H1 (cell line): ENCODE data around the gene AMPH. TPM values are rescaled to one million over a fixed set of nuclear protein-coding genes. Genes with fewer than 3 reads are reported as not detected.

Source experiments
- CTCF ChIA-PET: fragments of 300-600 bp; sonication (Branson Sonifier 250); formaldehyde crosslinking; loops from one replicate; lab custom pipeline; 2021; ENCODE audit not compliant: partially characterized antibody; lab: Charles Lee
- POLR2A ChIA-PET: fragments of 300-600 bp; sonication (Branson Sonifier 250); formaldehyde crosslinking; loops from one replicate; lab custom pipeline; 2021; ENCODE audit warnings: inconsistent platforms; ENCODE audit not compliant: partially characterized antibody; lab: Charles Lee
- DNase-seq, 2 experiments: peaks; one replicate each; pipeline versions ENCODE4 v3.0.0 to v3.0.0-alpha.2; 2010 to 2022; ENCODE audit warnings: low spot score in 2 of 2, low read depth in 1 of 2, mixed read lengths in 1 of 2
- FAIRE-seq: peaks from 2 replicates; lab custom pipeline; 2011; peaks lifted over from hg19 to GRCh38; lab: Jason Lieb, UNC
- H2AFZ ChIP-seq: 2 replicates; pipeline ENCODE4 v1.8.1; 2012; ENCODE audit warnings: low read length, inconsistent platforms
- H2AK5ac ChIP-seq: 2 replicates; pipeline ENCODE4 v1.6.1; 2013; ENCODE audit warnings: low read depth, low read length
- H2BK120ac ChIP-seq: replicated peaks from 2 replicates; pipeline ENCODE3; 2013; ENCODE audit warnings: low read depth, low read length, inconsistent platforms
- H2BK12ac ChIP-seq: 2 replicates; pipeline ENCODE4 v1.6.1; 2013; ENCODE audit warnings: low read depth, low read length
- H2BK15ac ChIP-seq: 2 replicates; pipeline ENCODE4 v1.6.1; 2013; ENCODE audit warnings: low read length
- H2BK20ac ChIP-seq: 2 replicates; pipeline ENCODE4 v1.6.1; 2013; ENCODE audit warnings: low read length
- H2BK5ac ChIP-seq: 2 replicates; pipeline ENCODE4 v1.6.1; 2013; ENCODE audit warnings: low read depth, low read length
- H3K14ac ChIP-seq: 2 replicates; pipeline ENCODE4 v1.6.1; 2013; ENCODE audit warnings: inconsistent platforms; ENCODE audit not compliant: insufficient read length
- H3K18ac ChIP-seq: 2 replicates; pipeline ENCODE4 v1.6.1; 2013; ENCODE audit warnings: low read length; ENCODE audit errors: extremely low read depth
- H3K23ac ChIP-seq: 2 replicates; pipeline ENCODE4 v1.6.1; 2013; ENCODE audit warnings: inconsistent platforms; ENCODE audit not compliant: insufficient read length
- H3K23me2 ChIP-seq: 2 replicates; pipeline ENCODE4 v1.6.1; 2013; ENCODE audit warnings: low read depth, low read length
- H3K27ac ChIP-seq: 2 replicates; pipeline ENCODE4 v1.6.1; 2011; ENCODE audit warnings: low read depth, low read length, inconsistent platforms
- H3K27me3 ChIP-seq, 4 experiments: replicated peaks in 1 of 4; 1 replicate in 1 of 4; 2 replicates in 3 of 4; pipeline versions ENCODE4 v1.6.1 to v1.8.1; 2011 to 2013; ENCODE audit warnings: low read length in 3 of 4, mild to moderate bottlenecking in 3 of 4, inconsistent platforms in 2 of 4, mixed read lengths in 2 of 4, moderate library complexity in 1 of 4; ENCODE audit not compliant: control insufficient read depth in 3 of 4, insufficient read depth in 3 of 4; ENCODE audit errors: extremely low read depth in 1 of 4
- H3K36me3 ChIP-seq, 4 experiments: 2 replicates each; pipeline versions ENCODE4 v1.6.1 to v1.8.1; 2011 to 2013; ENCODE audit warnings: mild to moderate bottlenecking in 4 of 4, low read length in 3 of 4, moderate library complexity in 2 of 4, control low read depth in 1 of 4, inconsistent platforms in 1 of 4; ENCODE audit not compliant: insufficient read depth in 4 of 4, control insufficient read depth in 2 of 4
- H3K4ac ChIP-seq: replicated peaks from 2 replicates; pipeline ENCODE3; 2013; ENCODE audit warnings: low read length, low read depth, mixed read lengths, inconsistent platforms; ENCODE audit not compliant: insufficient read length
- H3K4me1 ChIP-seq, 4 experiments: replicated peaks in 1 of 4; 1 replicate in 1 of 4; 2 replicates in 3 of 4; pipeline versions ENCODE4 v1.6.1 to v1.8.1; 2011 to 2013; ENCODE audit warnings: low read length in 3 of 4, inconsistent platforms in 2 of 4, mixed read lengths in 1 of 4; ENCODE audit not compliant: insufficient read depth in 4 of 4, control insufficient read depth in 3 of 4
- H3K4me2 ChIP-seq, 2 experiments: 2 replicates each; pipeline versions ENCODE4 v1.6.1 to v1.8.1; 2011 to 2013; ENCODE audit warnings: low read depth in 2 of 2, low read length in 2 of 2, control low read depth in 1 of 2, inconsistent platforms in 1 of 2, mild to moderate bottlenecking in 1 of 2; ENCODE audit not compliant: insufficient read depth in 1 of 2
- H3K4me3 ChIP-seq, 4 experiments: fragments of 200-600, 300-600 bp in 1 of 4; sonication (generic), shearing (Covaris generic), sonication (Bioruptor Twin) in 1 of 4; 2 replicates each; pipeline versions ENCODE4 v1.5.1 to v1.8.1; 2011 to 2016; ENCODE audit warnings: low read length in 4 of 4, low read depth in 3 of 4, control low read depth in 2 of 4, inconsistent platforms in 2 of 4, mild to moderate bottlenecking in 2 of 4, mixed read lengths in 1 of 4, moderate library complexity in 1 of 4; ENCODE audit not compliant: insufficient read depth in 2 of 4; ENCODE audit errors: extremely low read depth in 1 of 4
- H3K56ac ChIP-seq: replicated peaks from 2 replicates; pipeline ENCODE3; 2013; ENCODE audit warnings: low read depth, mild to moderate bottlenecking, mixed read lengths, low read length, inconsistent platforms; ENCODE audit not compliant: insufficient read length
- H3K79me1 ChIP-seq: 2 replicates; pipeline ENCODE4 v1.6.1; 2013; ENCODE audit warnings: low read depth, low read length, control low read depth
- H3K79me2 ChIP-seq, 2 experiments: 2 replicates each; pipeline versions ENCODE4 v1.6.1 to v1.8.1; 2012 to 2013; ENCODE audit warnings: low read length in 2 of 2, mild to moderate bottlenecking in 2 of 2, inconsistent platforms in 1 of 2; ENCODE audit not compliant: insufficient read depth in 2 of 2, control insufficient read depth in 1 of 2
- H3K9ac ChIP-seq, 4 experiments: replicated peaks in 1 of 4; 1 replicate in 1 of 4; 2 replicates in 3 of 4; pipeline versions ENCODE4 v1.6.1 to v1.8.1; 2011 to 2013; ENCODE audit warnings: low read depth in 3 of 4, low read length in 3 of 4, control low read depth in 2 of 4, mild to moderate bottlenecking in 2 of 4, moderate library complexity in 2 of 4, inconsistent platforms in 1 of 4; ENCODE audit errors: extremely low read depth in 1 of 4
- H3K9me3 ChIP-seq, 2 experiments: 2 replicates each; pipeline versions ENCODE4 v1.6.1 to v1.8.1; 2012 to 2013; ENCODE audit warnings: mild to moderate bottlenecking in 2 of 2, moderate library complexity in 2 of 2, control low read depth in 1 of 2, inconsistent platforms in 1 of 2, low read depth in 1 of 2, low read length in 1 of 2, mixed read lengths in 1 of 2; ENCODE audit not compliant: insufficient read depth in 2 of 2
- H4K20me1 ChIP-seq, 2 experiments: replicated peaks in 1 of 2; 2 replicates each; pipeline versions ENCODE3 to v1.8.1; 2011 to 2013; ENCODE audit warnings: inconsistent platforms in 2 of 2, low read length in 2 of 2, mild to moderate bottlenecking in 1 of 2; ENCODE audit not compliant: insufficient read depth in 2 of 2, control insufficient read depth in 1 of 2
- H4K5ac ChIP-seq: 2 replicates; pipeline ENCODE4 v1.6.1; 2013; ENCODE audit warnings: low read length, low read depth, mixed read lengths, inconsistent platforms; ENCODE audit not compliant: insufficient read length
- H4K8ac ChIP-seq: 2 replicates; pipeline ENCODE4 v1.8.0; 2013; ENCODE audit warnings: mild to moderate bottlenecking, moderate library complexity, low read length, inconsistent platforms; ENCODE audit not compliant: insufficient read depth; ENCODE audit errors: extremely low read depth
- H4K91ac ChIP-seq: replicated peaks from 2 replicates; pipeline ENCODE3; 2013; ENCODE audit warnings: low read length, mixed read lengths, inconsistent platforms; ENCODE audit not compliant: insufficient read length
- CHD2 ChIP-seq: IDR thresholded peaks from 2 replicates; pipeline ENCODE4 v1.6.1; 2012; ENCODE audit warnings: low read length, improper control_type of control experiment
- EP300 ChIP-seq, 2 experiments: IDR thresholded peaks; 1 replicate in 1 of 2; 2 replicates in 1 of 2; pipeline ENCODE4 v1.6.1; 2011 to 2012; ENCODE audit warnings: low read depth in 2 of 2, low read length in 2 of 2, mild to moderate bottlenecking in 2 of 2, borderline replicate concordance in 1 of 2, inconsistent platforms in 1 of 2, moderate library complexity in 1 of 2
- KDM5A ChIP-seq: fragments of 200-600 bp; IDR thresholded peaks from 2 replicates; pipeline ENCODE4 v1.7.1; 2012; ENCODE audit warnings: mild to moderate bottlenecking, low read length, inconsistent platforms, mixed read lengths
- MAFK ChIP-seq: IDR thresholded peaks from 2 replicates; pipeline ENCODE4 v1.6.1; 2012; ENCODE audit warnings: low read depth, mild to moderate bottlenecking, improper control_type of control experiment, low read length
- RXRA ChIP-seq: IDR thresholded peaks from 2 replicates; pipeline ENCODE4 v1.6.1; 2011; ENCODE audit warnings: low read depth, mild to moderate bottlenecking, low read length, moderate library complexity; ENCODE audit not compliant: insufficient read depth
- SIRT6 ChIP-seq: IDR thresholded peaks from one replicate; pipeline ENCODE4 v1.7.1; 2012; ENCODE audit warnings: low read length, inconsistent platforms
- SP4 ChIP-seq: IDR thresholded peaks from 2 replicates; pipeline ENCODE4 v1.6.1; 2012; ENCODE audit warnings: low read length, inconsistent platforms
- SRF ChIP-seq: IDR thresholded peaks from 2 replicates; pipeline ENCODE4 v1.6.1; 2011; ENCODE audit warnings: mild to moderate bottlenecking, low read depth, low read length, moderate library complexity
- SUZ12 ChIP-seq: fragments of 200-600 bp; sonication (generic); IDR thresholded peaks from 2 replicates; pipeline ENCODE4 v1.6.1; 2012; ENCODE audit warnings: mild to moderate bottlenecking, inconsistent platforms, low read length, moderate library complexity, mixed read lengths
- TBP ChIP-seq: IDR thresholded peaks from 2 replicates; pipeline ENCODE4 v1.6.1; 2011; ENCODE audit warnings: low read depth, low read length, improper control_type of control experiment
- ZNF274 ChIP-seq: IDR thresholded peaks from 2 replicates; pipeline ENCODE4 v1.7.0; 2012; ENCODE audit warnings: low read length, borderline replicate concordance; ENCODE audit errors: extremely low read depth
- polyA plus RNA-seq, 7 experiments: library from polyadenylated mRNA; depleted of rRNA in 3 of 7; stranded (reverse) in 5 of 7; unstranded in 2 of 7; fragments of >200 nt in 5 of 7; fragments of 200-250 nt in 2 of 7; gene quantifications; 1 replicate in 5 of 7; 2 replicates in 1 of 7; 4 replicates in 1 of 7; pipeline versions ENCODE4 v1.2.1 to v1.2.3, GENCODE V29; 2011 to 2013; ENCODE audit warnings: missing spikeins in 2 of 7, mixed read lengths in 2 of 7
- total RNA-seq: library from RNA; stranded (reverse); fragmentation: NEBNext Ultra II Directional; extraction: Animal tissue kit (Norgen Biotek cat#: 25700); gene quantifications from 2 replicates; pipeline ENCODE4 v1.2.1, GENCODE V29; 2021

The AMPH gene
- total and polyA plus RNA-seq, 2 of the 8 experiments (the other 6 are each of a cell fraction or from before 2014, with no cell fraction given), result 7.3 to 12.2 TPM

- no peak for TF ChIP-seq RXRA
Observed at GRCh38 chr7:38448054-38448453, 183.1 kb downstream of the AMPH start (continued).

- no peaks in the 10 kb centered on the region for H3K27me3 ChIP-seq
- no peak overlapping the region for H3K27ac ChIP-seq
- CTCF ChIA-PET, result interaction anchor here (1.0 to 8.3 kb wide), 5 partner anchors 28 to 330 kb away, joined by 3 to 48 read pairs (median 3); no protein-coding TSS in a partner anchor
- H3K9ac ChIP-seq, result no peak overlapping the region
- no peaks in the 10 kb centered on the region for H3K23me2 ChIP-seq
- H2BK15ac ChIP-seq, result no peak overlapping the region
- H3K18ac ChIP-seq, result no peak overlapping the region
- H4K91ac ChIP-seq, result no peak overlapping the region
- H2BK12ac ChIP-seq, result no peak overlapping the region
- H3K23ac ChIP-seq, result no peak overlapping the region
- no peak for DNase-seq
- no peak overlapping the region for H3K4me2 ChIP-seq
- no peak overlapping the region for H2BK120ac ChIP-seq
- no peak overlapping the region for H2BK5ac ChIP-seq
- H2BK20ac ChIP-seq, result no peak overlapping the region
- no peak overlapping the region for H3K4ac ChIP-seq
- TF ChIP-seq ZNF274, result no peak
- TF ChIP-seq EP300 (IDR thresholded peaks at IDR 0.05; ENCODE audit: borderline replicate concordance in 1 of 2, low read depth in 2 of 2, low read length in 2 of 2), result no peak
- TF ChIP-seq SUZ12, result no peak
- TF ChIP-seq SP4, result no peak
- no peak for TF ChIP-seq TBP
- TF ChIP-seq MAFK, result no peak
- TF ChIP-seq SIRT6, result no peak
- TF ChIP-seq SRF, result no peak
- no peak for TF ChIP-seq KDM5A
- TF ChIP-seq CHD2, result no peak
- TF ChIP-seq, all 59 proteins: peak for 0
- Histone ChIP-seq H3K9me3 (no peaks in the 10 kb centered on the region), H2AK5ac (no peak overlapping the region), H3K4me3 (no peak overlapping the region), H2AFZ (no peak overlapping the region), H4K20me1 (no peaks in the 10 kb centered on the region), H3K4me1 (no peaks in the 10 kb centered on the region), H3K36me3 (no peaks in the 10 kb centered on the region), H3K79me2 (no peaks in the 10 kb centered on the region), H3K79me1 (no peaks in the 10 kb centered on the region), H4K5ac (no peak overlapping the region), H4K8ac (no peak overlapping the region), H3K14ac (no peak overlapping the region), H3K56ac (no peak overlapping the region)
- FAIRE-seq, result peak; percentile 50
- POLR2A ChIA-PET, result no interaction called here
Observed at GRCh38 chr7:38438970-38439369, 192.2 kb downstream of the AMPH start.
